HEK293T (cell line): ENCODE results near the gene MECR.

Experiments used
- HDGF ChIP-seq: fragments of 450-650 bp; IDR thresholded peaks from 2 replicates; pipeline ENCODE4 v1.6.1; 2017; ENCODE audit warnings: antibody characterized with exemption, borderline replicate concordance
- LEF1 ChIP-seq: fragments of 450-650 bp; IDR thresholded peaks from 2 replicates; pipeline ENCODE4 v1.6.1; 2017; ENCODE audit warnings: mild to moderate bottlenecking, borderline replicate concordance
- PKNOX1 ChIP-seq: fragments of 450-650 bp; IDR thresholded peaks from 2 replicates; pipeline ENCODE4 v1.6.1; 2016
- SP1 ChIP-seq: fragments of 450-650 bp; IDR thresholded peaks from 2 replicates; pipeline ENCODE4 v1.6.1; 2017
- SUZ12 ChIP-seq: fragments of 450-650 bp; IDR thresholded peaks from 2 replicates; pipeline ENCODE4 v1.6.1; 2016; ENCODE audit warnings: mild to moderate bottlenecking
- TARDBP ChIP-seq: fragments of 450-650 bp; IDR thresholded peaks from 2 replicates; pipeline ENCODE4 v1.6.1; 2016

- TF ChIP-seq SP1 = no peak
- TF ChIP-seq SUZ12 = no peak
- no peak for TF ChIP-seq PKNOX1
- TF ChIP-seq LEF1 = no peak
- no peak for TF ChIP-seq HDGF
- TF ChIP-seq TARDBP = no peak
Measured at GRCh38 chr1:29245876-29246275, 15.1 kb upstream of the MECR start.
